Adrenal gland (tissue), 12 donors: Measurements from ENCODE around the gene CDH18. TPM values are rescaled to one million over a fixed set of nuclear protein-coding genes. Genes with fewer than 3 reads are reported as not detected.

ENCODE experiments used
- DNase-seq, 7 donors: peaks; one replicate each; pipeline ENCODE4 v3.0.0-alpha.2; 2019 to 2020
- H3K27ac ChIP-seq, 5 donors: fragments of 200-600 bp; sonication (generic) in 4 of 5; 1 replicate in 3 of 5; 2 replicates in 2 of 5; pipeline versions ENCODE4 v1.5.1 to v1.8.0; 2016 to 2020; ENCODE audit warnings: mild to moderate bottlenecking in 1 of 5
- H3K27me3 ChIP-seq: fragments of 200-600 bp; 2 replicates; pipeline ENCODE4 v1.8.0; 2021
- H3K36me3 ChIP-seq, 2 donors: fragments of 200-600 bp; replicated peaks in 1 of 2; 1 replicate in 1 of 2; 2 replicates in 1 of 2; pipeline versions ENCODE4 v1.5.1 to v1.8.0; 2018 to 2022
- H3K4me1 ChIP-seq, 2 donors: fragments of 200-600 bp; replicated peaks in 1 of 2; 1 replicate in 1 of 2; 2 replicates in 1 of 2; pipeline versions ENCODE4 v1.5.1 to v1.8.0; 2018 to 2021
- H3K4me3 ChIP-seq, 4 donors: fragments of 200-600 bp; sonication (generic) in 3 of 4; one replicate each; pipeline ENCODE4 v1.5.1; 2016 to 2018
- H3K9me3 ChIP-seq, 3 donors: fragments of 200-600 bp; sonication (generic) in 1 of 3; replicated peaks in 1 of 3; 1 replicate in 2 of 3; 2 replicates in 1 of 3; pipeline versions ENCODE4 v1.5.1 to v1.8.0; 2016 to 2021
- CTCF ChIP-seq, 6 experiments: fragments of 450-650 bp in 4 of 6; fragments of 200-600 bp in 2 of 6; sonication (generic) in 1 of 6; IDR thresholded peaks; 1 replicate in 5 of 6; 2 replicates in 1 of 6; pipeline versions ENCODE4 v1.5.1 to v1.8.0; 2016 to 2021; ENCODE audit warnings: antibody characterized with exemption in 6 of 6, mild to moderate bottlenecking in 2 of 6, moderate library complexity in 1 of 6
- POLR2A ChIP-seq, 2 donors: fragments of 450-650 bp; IDR thresholded peaks; one replicate each; pipeline ENCODE4 v1.6.1; 2017; ENCODE audit warnings: antibody characterized with exemption in 2 of 2, mild to moderate bottlenecking in 2 of 2, moderate library complexity in 1 of 2
- WGBS, 4 donors: extraction: QIAGEN DNeasy Blood & Tissue Kit in 2 of 4; methylation state at CpG; one replicate each; pipeline versions ENCODE4 v1.1.5 to v1.1.7; 2013 to 2017; 5-methylcytosine and 5-hydroxymethylcytosine counted together
- intact Hi-C, 2 donors: fragments of 100-400 bp; cut with DNase I; formaldehyde crosslinking; loops; one replicate each; pipeline versions ENCODE4 v1.14.1 to v1.15.0; 2022 to 2023
- polyA plus RNA-seq, 3 donors: library from polyadenylated mRNA; stranded (reverse); fragments of 200-250 nt in 2 of 3; fragments of 350-450 nt in 1 of 3; fragmentation: Illumina TruSeq in 1 of 3; extraction: RNeasy Lipid Tissue Mini Kit (QIAGEN cat#74804) in 1 of 3; gene quantifications; one replicate each; pipeline ENCODE4 v1.2.3, GENCODE V29; 2013 to 2014
- total RNA-seq, 9 donors: library from RNA; depleted of rRNA in 4 of 9; stranded (reverse); fragments of >200 nt in 4 of 9; fragments of 120-200 nt in 1 of 9; fragmentation: NEBNext Ultra II Directional in 1 of 9; extraction: Animal tissue kit (Norgen Biotek cat#: 25700) in 1 of 9; gene quantifications; one replicate each; pipeline versions ENCODE4 v1.1.0 to v1.2.4, GENCODE V29; 2013 to 2023
- donor health status: healthy with polysubstance abuse.
- donor health status: Bipolar disorder and iron deficiency.
- donor health status: DM: yes; HTN: yes; CAD: no.
- donor health status: DM: no; HTN: no; CAD: no.
- donor health status: DM: no; HTN: no; CAD: no.
- donor health status: DM: yes; HTN: yes; CAD: no.

Gene CDH18
- total and polyA plus RNA-seq, 12 donors, result 0.23 to 9.0 (median 3.9) TPM; not detected in 4

DNA sequence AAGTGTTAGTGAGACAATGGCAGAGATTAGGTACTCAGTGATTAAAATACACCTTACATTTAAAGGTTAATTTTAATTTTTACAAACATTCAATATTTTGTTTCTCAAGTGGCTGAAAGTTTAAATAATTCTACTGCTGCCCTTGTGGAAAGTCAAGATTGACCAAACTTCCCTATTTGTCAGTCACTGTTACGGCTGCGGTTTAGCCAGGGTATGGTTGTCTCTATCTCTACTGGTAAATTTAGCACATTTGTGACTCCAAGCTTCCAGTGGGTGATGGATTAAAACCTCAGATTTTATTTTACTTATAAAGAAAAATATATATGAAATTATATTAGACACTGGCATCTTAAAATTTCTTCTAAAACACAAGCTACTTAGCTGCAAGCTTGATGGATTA, 368.4 kb downstream of the CDH18 start:
- TF ChIP-seq POLR2A (IDR thresholded peaks at IDR 0.05) (no peak), CTCF (IDR thresholded peaks at IDR 0.05) (no peak)
- 61 to 81% (median 75%) methylated on average over 2 of the region's 2 CpGs for WGBS, 4 donors

DNA sequence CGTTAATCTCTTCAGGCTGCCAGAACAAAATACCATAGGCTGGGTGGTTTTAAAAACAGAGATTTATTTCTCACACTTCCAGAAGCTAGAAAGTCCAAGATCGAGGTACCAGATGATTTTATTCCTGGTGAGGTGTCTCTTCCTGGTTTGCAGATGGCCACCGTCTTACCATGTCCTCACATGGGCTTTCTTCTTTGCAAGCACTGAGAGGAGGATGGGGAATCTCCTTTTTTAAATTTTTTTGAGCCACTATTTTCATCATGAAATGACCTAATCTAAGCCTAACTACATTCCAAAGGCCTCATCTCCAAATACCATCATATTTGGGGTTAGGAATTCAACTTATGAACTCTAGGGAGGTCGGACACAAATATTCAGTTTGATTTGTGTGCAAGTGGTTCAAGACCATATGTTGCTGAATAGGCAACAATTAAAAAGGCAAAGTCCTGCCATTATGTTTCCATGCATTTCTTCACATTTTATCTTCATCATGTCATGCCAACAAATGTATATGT, 371.2 kb downstream of the CDH18 start:
- TF ChIP-seq POLR2A (IDR thresholded peaks at IDR 0.05), result no peak
- no peak for TF ChIP-seq CTCF (IDR thresholded peaks at IDR 0.05)
- no peak for DNase-seq
- no peaks in the 10 kb centered on the region for H3K4me1 ChIP-seq
- intact Hi-C loops, result no loop called here
- H3K36me3 ChIP-seq, result no peaks in the 10 kb centered on the region
- H3K4me3 ChIP-seq, result no peak overlapping the region
- H3K27ac ChIP-seq, result no peak overlapping the region
- WGBS, 4 donors, result 76 to 84% (median 79%) methylated on average over 4 of the region's 4 CpGs
- H3K27me3 ChIP-seq, result no peaks in the 10 kb centered on the region
- no peaks in the 10 kb centered on the region for H3K9me3 ChIP-seq

More for the DNA sequence above, 368.4 kb downstream of the CDH18 start:
- Histone ChIP-seq H3K27ac (no peak overlapping the region), H3K36me3 (no peaks in the 10 kb centered on the region), H3K4me3 (no peak overlapping the region), H3K4me1 (no peaks in the 10 kb centered on the region), H3K27me3 (no peaks in the 10 kb centered on the region), H3K9me3 (no peaks in the 10 kb centered on the region)
- no peak for DNase-seq
- intact Hi-C loops, result no loop called here

GRCh38 chr5:19615661-19616060, 372.3 kb downstream of the CDH18 start:
- TF ChIP-seq CTCF (IDR thresholded peaks at IDR 0.05), result no peak
- TF ChIP-seq POLR2A (IDR thresholded peaks at IDR 0.05), result no peak
- intact Hi-C loops, result no loop called here
- Histone ChIP-seq H3K4me1 (no peaks in the 10 kb centered on the region), H3K27ac (no peak overlapping the region), H3K27me3 (no peaks in the 10 kb centered on the region), H3K9me3 (no peaks in the 10 kb centered on the region), H3K4me3 (no peak overlapping the region), H3K36me3 (no peaks in the 10 kb centered on the region)
- 61 to 77% (median 73%) methylated on average over 1 of the region's 1 CpG for WGBS, 4 donors
- no peak for DNase-seq

GRCh38 chr5:19615071-19615470, 372.9 kb downstream of the CDH18 start:
- no peak overlapping the region for H3K27ac ChIP-seq
- intact Hi-C loops, result no loop called here
- whole genome bisulfite sequencing, 4 donors, result 65 to 91% (median 68%) methylated on average over 4 of the region's 4 CpGs
- TF ChIP-seq CTCF (IDR thresholded peaks at IDR 0.05), result no peak
- TF ChIP-seq POLR2A (IDR thresholded peaks at IDR 0.05), result no peak
- H3K9me3 ChIP-seq, result no peaks in the 10 kb centered on the region
- H3K36me3 ChIP-seq, result no peaks in the 10 kb centered on the region
- DNase-seq, result no peak
- no peak overlapping the region for H3K4me3 ChIP-seq
- no peaks in the 10 kb centered on the region for H3K4me1 ChIP-seq
- no peaks in the 10 kb centered on the region for H3K27me3 ChIP-seq
